Pancreas (tissue), 10 donors: ENCODE data around the gene GRB10. TPM values are rescaled to one million over a fixed set of nuclear protein-coding genes. Genes with fewer than 3 reads are reported as not detected.

Experiments
- ATAC-seq, 4 donors: fragments of 200-7000 bp; cut with Tn5 transposase; one replicate each; pipeline versions ENCODE4 v1.8.0 to v1.9.1; 2020; ENCODE audit warnings: mild to moderate bottlenecking in 4 of 4, moderate library complexity in 4 of 4
- DNase-seq, 6 donors: peaks; one replicate each; pipeline ENCODE4 v3.0.0-alpha.2; 2020
- FAIRE-seq: peaks from 2 replicates; lab custom pipeline; 2012; peaks lifted over from hg19 to GRCh38; lab: Jason Lieb, UNC
- H3K27ac ChIP-seq, 4 donors: fragments of 200-600 bp; sonication (generic); 1 replicate in 3 of 4; 2 replicates in 1 of 4; pipeline versions ENCODE4 v1.5.0 to v1.8.0; 2020
- H3K27me3 ChIP-seq, 4 donors: fragments of 200-600 bp; one replicate each; pipeline ENCODE4 v1.8.0; 2021
- H3K36me3 ChIP-seq, 3 donors: fragments of 200-600 bp; sonication (generic) in 1 of 3; one replicate each; pipeline versions ENCODE4 v1.5.0 to v1.8.0; 2020 to 2021
- H3K4me1 ChIP-seq, 3 donors: fragments of 200-600 bp; one replicate each; pipeline ENCODE4 v1.8.0; 2021
- H3K4me3 ChIP-seq, 4 donors: fragments of 200-600 bp; sonication (generic) in 2 of 4; one replicate each; pipeline versions ENCODE4 v1.5.0 to v1.8.0; 2020 to 2021
- H3K9me3 ChIP-seq, 4 donors: fragments of 200-600 bp; one replicate each; pipeline ENCODE4 v1.8.0; 2021
- CTCF ChIP-seq, 4 donors: fragments of 200-600 bp; sonication (generic) in 3 of 4; IDR thresholded peaks; one replicate each; pipeline versions ENCODE4 v1.5.0 to v1.8.0; 2021; ENCODE audit warnings: antibody characterized with exemption in 4 of 4
- WGBS, 2 donors: extraction: QIAGEN DNeasy Blood & Tissue Kit; methylation state at CpG; one replicate each; pipeline ENCODE4 v1.1.7; 2013; 5-methylcytosine and 5-hydroxymethylcytosine counted together
- intact Hi-C, 3 donors: fragments of 100-400 bp; cut with DNase I; formaldehyde crosslinking; loops; one replicate each; pipeline versions ENCODE4 v1.11.1 to v1.14.2; 2022
- polyA plus RNA-seq, 2 donors: library from polyadenylated mRNA; stranded (reverse); fragments of 200-250 nt; gene quantifications; one replicate each; pipeline ENCODE4 v1.2.3, GENCODE V29; 2013
- total RNA-seq, 6 donors: library from RNA; stranded (reverse); fragmentation: NEBNext Ultra II Directional in 4 of 6; extraction: Animal tissue kit (Norgen Biotek cat#: 25700) in 4 of 6; gene quantifications; one replicate each; pipeline versions ENCODE4 v1.2.1 to v1.2.4, GENCODE V29; 2021 to 2023
- donor health status: healthy with polysubstance abuse.
- donor health status: DM: no; HTN: no; CAD: no; lungs with moderate emphysema.
- donor health status: DM: no; HTN: no; CAD: no.
- donor health status: control.
- donor health status: control.
- donor health status: Bipolar disorder and iron deficiency.
- donor health status: DM: yes; HTN: yes; CAD: no.
- donor health status: DM: no; HTN: no; CAD: no.
- donor health status: DM: no; HTN: no; CAD: no.
- donor health status: DM: yes; HTN: yes; CAD: no.

Gene GRB10
- total and polyA plus RNA-seq, 8 donors, result 69.9 to 199 (median 133) TPM

GRCh38 chr7:50645186-50645585, 137.5 kb downstream of the GRB10 start:
- peaks cover 9 to 19% (median 11%) of the 10 kb centered on the region in 3 donors for H3K4me1 ChIP-seq
- no peak for ATAC-seq
- intact Hi-C loops, result no loop called here
- no peak overlapping the region for H3K27ac ChIP-seq
- no peak overlapping the region for H3K4me3 ChIP-seq
- H3K36me3 ChIP-seq, result peaks cover 0 to 4% (median 0%) of the 10 kb centered on the region in 3 donors
- no peak for TF ChIP-seq CTCF (IDR thresholded peaks at IDR 0.05)
- H3K9me3 ChIP-seq, result no peaks in the 10 kb centered on the region
- no peaks in the 10 kb centered on the region for H3K27me3 ChIP-seq
- FAIRE-seq, result no peak
- no peak for DNase-seq

GRCh38 chr7:50644586-50644985, 138.1 kb downstream of the GRB10 start:
- Histone ChIP-seq H3K27me3 (no peaks in the 10 kb centered on the region), H3K4me3 (no peak overlapping the region), H3K36me3 (peaks cover 0 to 4% (median 1%) of the 10 kb centered on the region in 3 donors), H3K27ac (no peak overlapping the region), H3K4me1 (peaks cover 9 to 19% (median 11%) of the 10 kb centered on the region in 3 donors), H3K9me3 (no peaks in the 10 kb centered on the region)
- DNase-seq, result no peak
- intact Hi-C loops, result no loop called here
- 95 to 96% methylated on average over 5 of the region's 5 CpGs for WGBS, 2 donors
- FAIRE-seq, result no peak
- TF ChIP-seq CTCF (IDR thresholded peaks at IDR 0.05), result no peak
- ATAC-seq, result no peak

- intact Hi-C loops, result no loop called here
- H3K9me3 ChIP-seq, result no peaks in the 10 kb centered on the region
- peak in 1 of 6 donors; percentile 16 for DNase-seq
- no peak for ATAC-seq
- no peak for FAIRE-seq
- no peaks in the 10 kb centered on the region for H3K27me3 ChIP-seq
- no peak overlapping the region for H3K27ac ChIP-seq
- H3K4me1 ChIP-seq, result peaks cover 9 to 19% (median 11%) of the 10 kb centered on the region in 3 donors
- TF ChIP-seq CTCF (IDR thresholded peaks at IDR 0.05), result no peak
- H3K4me3 ChIP-seq, result no peak overlapping the region
- 81 to 89% methylated on average over 6 of the region's 6 CpGs for WGBS, 2 donors
- H3K36me3 ChIP-seq, result peaks cover 0 to 6% (median 4%) of the 10 kb centered on the region in 3 donors
Observed at GRCh38 chr7:50644114-50644513, 138.6 kb downstream of the GRB10 start.

GRCh38 chr7:50641442-50642405, 141.0 kb downstream of the GRB10 start:
- no peaks in the 10 kb centered on the region for H3K9me3 ChIP-seq
- FAIRE-seq (no peak), ATAC-seq (peak; percentile 85 to 93 (median 86)), DNase-seq (peak in 5 of 6 donors; percentile 15 to 75 (median 64))
- intact Hi-C loops, result no loop called here
- peak overlapping the region in 1 of 4 donors; percentile 12 for H3K27ac ChIP-seq
- no peaks in the 10 kb centered on the region for H3K27me3 ChIP-seq
- H3K4me1 ChIP-seq, result peaks cover 12 to 26% (median 14%) of the 10 kb centered on the region in 3 donors
- no peak overlapping the region for H3K4me3 ChIP-seq
- 39 to 41% methylated on average over 18 of the region's 18 CpGs for WGBS, 2 donors
- TF ChIP-seq CTCF (IDR thresholded peaks at IDR 0.05), result no peak
- peaks cover 0 to 11% (median 0%) of the 10 kb centered on the region in 3 donors for H3K36me3 ChIP-seq
